SK-N-SH (cell line): Measurements from ENCODE around the gene STC2. TPM values are rescaled to one million over a fixed set of nuclear protein-coding genes. Genes with fewer than 3 reads are reported as not detected.

ENCODE experiments used
- CTCF ChIA-PET: fragments of 300-600, 350-600 bp; formaldehyde crosslinking; extraction: SDS; loops from one replicate; lab custom pipeline; 2021; lab: Yijun Ruan, JAX
- POLR2A ChIA-PET: fragments of 350-600 bp; sonication (Branson Sonifier 250); formaldehyde crosslinking; extraction: SDS; loops from one replicate; lab custom pipeline; 2020; ENCODE audit warnings: antibody characterized with exemption, inconsistent platforms; lab: Yijun Ruan, JAX
- DNase-seq: peaks from one replicate; pipeline ENCODE4 v3.0.0; 2012
- H2AFZ ChIP-seq: fragments of 200-600 bp; sonication (generic); 2 replicates; pipeline ENCODE4 v1.8.1; 2016; ENCODE audit warnings: antibody characterized with exemption, mild to moderate bottlenecking, low read depth
- H3F3A ChIP-seq: fragments of 200-600 bp; sonication (generic); replicated peaks from 2 replicates; pipeline ENCODE3; 2016; ENCODE audit warnings: antibody characterized with exemption, mild to moderate bottlenecking; ENCODE audit not compliant: insufficient read depth
- H3K27ac ChIP-seq, 2 experiments: fragments of 200-500 bp in 1 of 2; fragments of 200-600 bp in 1 of 2; sonication (Bioruptor generic) in 1 of 2; sonication (generic), shearing (Covaris generic) in 1 of 2; 2 replicates each; pipeline versions ENCODE4 v1.5.1 to v1.6.1; 2014 to 2016; ENCODE audit warnings: low read depth in 2 of 2, inconsistent platforms in 1 of 2, low read length in 1 of 2, mild to moderate bottlenecking in 1 of 2, mixed read lengths in 1 of 2
- H3K27me3 ChIP-seq: fragments of 200-600 bp; sonication (generic), shearing (Covaris generic); 2 replicates; pipeline ENCODE4 v1.6.1; 2016; ENCODE audit warnings: mixed run types; ENCODE audit not compliant: insufficient read depth
- H3K36me3 ChIP-seq, 2 experiments: fragments of 200-500 bp in 1 of 2; fragments of 200-600 bp in 1 of 2; sonication (Bioruptor generic) in 1 of 2; sonication (generic) in 1 of 2; replicated peaks in 1 of 2; 2 replicates each; pipeline versions ENCODE3 to v1.5.1; 2014 to 2016; ENCODE audit warnings: low read length in 1 of 2, mild to moderate bottlenecking in 1 of 2; ENCODE audit not compliant: insufficient read depth in 2 of 2, control insufficient read depth in 1 of 2
- H3K4me1 ChIP-seq, 2 experiments: fragments of 200-500 bp in 1 of 2; fragments of 200-600 bp in 1 of 2; sonication (Bioruptor generic) in 1 of 2; sonication (generic), shearing (Covaris generic) in 1 of 2; 2 replicates each; pipeline versions ENCODE4 v1.5.1 to v1.6.1; 2014 to 2016; ENCODE audit warnings: low read depth in 1 of 2, low read length in 1 of 2, mixed run types in 1 of 2; ENCODE audit not compliant: insufficient read depth in 2 of 2, control insufficient read depth in 1 of 2
- H3K4me2 ChIP-seq: fragments of 200-600 bp; sonication (generic), shearing (Covaris generic); 2 replicates; pipeline ENCODE4 v1.6.1; 2017; ENCODE audit warnings: mixed run types
- H3K4me3 ChIP-seq, 2 experiments: fragments of 200-500 bp in 1 of 2; fragments of 200-600 bp in 1 of 2; sonication (Bioruptor generic) in 1 of 2; sonication (generic), shearing (Covaris generic) in 1 of 2; 2 replicates each; pipeline versions ENCODE4 v1.5.1 to v1.8.1; 2014 to 2016; ENCODE audit warnings: low read depth in 2 of 2, inconsistent platforms in 1 of 2, low read length in 1 of 2, mild to moderate bottlenecking in 1 of 2, mixed read lengths in 1 of 2, moderate library complexity in 1 of 2
- H3K79me2 ChIP-seq: fragments of 200-600 bp; sonication (generic); 2 replicates; pipeline ENCODE4 v1.8.1; 2017; ENCODE audit warnings: mild to moderate bottlenecking; ENCODE audit not compliant: insufficient read depth
- H3K9ac ChIP-seq: fragments of 200-600 bp; sonication (generic); 2 replicates; pipeline ENCODE4 v1.6.1; 2017; ENCODE audit warnings: mixed run types
- H3K9me2 ChIP-seq: fragments of 200-600 bp; sonication (generic); 2 replicates; pipeline ENCODE4 v1.6.1; 2017; ENCODE audit warnings: mixed run types
- H3K9me3 ChIP-seq: fragments of 200-600 bp; sonication (generic); 2 replicates; pipeline ENCODE4 v1.6.1; 2017; ENCODE audit warnings: mixed run types, mild to moderate bottlenecking, moderate library complexity
- H4K20me1 ChIP-seq: fragments of 200-600 bp; sonication (generic); 2 replicates; pipeline ENCODE4 v1.6.1; 2017; ENCODE audit warnings: mild to moderate bottlenecking, mixed run types; ENCODE audit not compliant: insufficient read depth
- ELF1 ChIP-seq: IDR thresholded peaks from 2 replicates; pipeline ENCODE4 v1.4.0; 2012
- EP300 ChIP-seq, 2 experiments: IDR thresholded peaks; 2 replicates each; pipeline versions ENCODE4 v1.4.0 to v1.6.1; 2012; ENCODE audit warnings: borderline replicate concordance in 1 of 2, low read depth in 1 of 2, low read length in 1 of 2
- EZH2phosphoT487 ChIP-seq: fragments of 200-600 bp; sonication (generic); IDR thresholded peaks from 2 replicates; pipeline ENCODE4 v1.6.1; 2017; ENCODE audit warnings: low read depth, mixed run types, mild to moderate bottlenecking, antibody characterized with exemption, moderate library complexity, borderline replicate concordance
- FOXJ3 ChIP-seq: sonication (generic); formaldehyde crosslinking; IDR thresholded peaks from 2 replicates; pipeline ENCODE4 v1.5.1; 2020; ENCODE audit warnings: mild to moderate bottlenecking, missing genetic modification reagents
- FOXM1 ChIP-seq: IDR thresholded peaks from 2 replicates; pipeline ENCODE4 v1.4.0; 2012; ENCODE audit warnings: low read depth, mild to moderate bottlenecking
- GABPA ChIP-seq: IDR thresholded peaks from 2 replicates; pipeline ENCODE4 v1.4.0; 2012; ENCODE audit warnings: low read depth, mild to moderate bottlenecking
- GATA2 ChIP-seq: sonication (generic); formaldehyde crosslinking; IDR thresholded peaks from 2 replicates; pipeline ENCODE4 v1.5.0; 2020; ENCODE audit warnings: mild to moderate bottlenecking, missing genetic modification reagents
- MAX ChIP-seq: IDR thresholded peaks from 2 replicates; pipeline ENCODE4 v1.4.0; 2012; ENCODE audit warnings: low read depth
- NRF1 ChIP-seq: IDR thresholded peaks from 2 replicates; pipeline ENCODE4 v1.6.1; 2012; ENCODE audit warnings: low read depth, mild to moderate bottlenecking, low read length
- POLR2AphosphoS5 ChIP-seq: IDR thresholded peaks from 2 replicates; pipeline ENCODE4 v1.6.1; 2012; ENCODE audit warnings: low read depth, low read length
- RXRA ChIP-seq: IDR thresholded peaks from 2 replicates; pipeline ENCODE4 v1.4.0; 2012; ENCODE audit warnings: low read depth, mild to moderate bottlenecking, borderline replicate concordance
- SIN3A ChIP-seq: IDR thresholded peaks from 2 replicates; pipeline ENCODE4 v1.6.1; 2012; ENCODE audit warnings: low read depth, mild to moderate bottlenecking, low read length, moderate library complexity, borderline replicate concordance
- SMC3 ChIP-seq: IDR thresholded peaks from 2 replicates; pipeline ENCODE4 v1.6.1; 2012; ENCODE audit warnings: low read depth, low read length, improper control_type of control experiment
- TCF12 ChIP-seq: IDR thresholded peaks from 2 replicates; pipeline ENCODE4 v1.4.0; 2012
- YY1 ChIP-seq: IDR thresholded peaks from 2 replicates; pipeline ENCODE4 v1.4.0; 2012; ENCODE audit warnings: low read depth, mild to moderate bottlenecking
- WGBS: methylation state at CpG from one replicate; pipeline ENCODE4 v1.1.6; 2017; ENCODE audit warnings: low lambda C conversion rate; 5-methylcytosine and 5-hydroxymethylcytosine counted together
- polyA plus RNA-seq, 3 experiments: library from polyadenylated mRNA; depleted of rRNA; stranded (reverse); fragments of >200 nt; gene quantifications; 2 replicates each; pipeline ENCODE4 v1.2.3, GENCODE V29; 2012
- TF ChIP-seq, protein P1 (sequence below): IDR thresholded peaks from 2 replicates; pipeline ENCODE4 v1.4.0; 2012; ENCODE audit warnings: low read depth, borderline replicate concordance
- TF ChIP-seq, protein P2 (sequence below): fragments of 150-350 bp; IDR thresholded peaks from 2 replicates; pipeline ENCODE4 v1.6.1; 2017; ENCODE audit warnings: antibody characterized with exemption, low read length, low read depth, borderline replicate concordance

STC2 gene
- polyA plus RNA-seq, 1 of the 3 experiments (the other 2 are of a cell fraction), result 5.9 TPM

DNA sequence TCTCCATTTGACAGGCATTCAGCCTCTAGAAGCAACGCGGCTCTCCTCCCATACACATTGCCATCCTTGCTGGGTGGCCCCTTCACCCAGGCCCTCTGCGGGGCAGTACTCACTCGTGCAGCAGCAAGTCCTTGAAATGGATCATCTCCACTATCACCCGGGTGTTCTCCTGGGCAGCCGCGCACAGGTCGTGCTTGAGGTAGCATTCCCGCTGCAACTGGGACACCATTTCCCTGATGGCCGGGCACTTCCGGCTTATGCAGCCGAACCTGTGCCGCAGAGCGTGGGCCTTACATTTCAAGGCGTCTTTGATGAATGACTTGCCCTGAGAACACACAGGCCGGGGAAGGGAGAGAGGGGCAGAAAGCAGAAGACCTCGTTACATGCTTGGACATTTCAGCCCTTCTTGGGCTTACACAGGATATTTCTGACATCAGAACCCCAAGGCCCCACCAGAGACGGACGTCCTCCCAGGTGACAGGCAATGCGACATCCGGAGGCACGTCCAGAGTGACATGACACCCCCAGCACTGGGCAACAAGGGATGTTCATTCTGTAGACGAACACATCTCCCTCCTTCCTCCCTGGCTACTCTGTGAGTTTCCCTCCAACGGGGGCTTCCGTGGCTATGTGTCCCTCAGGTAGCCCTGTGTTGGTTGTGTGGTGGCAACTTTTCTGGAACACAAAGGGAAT is 5.0 kb downstream of the STC2 start:
- Histone ChIP-seq H3K4me3 (peak overlapping the region in 1 of 2 experiments; percentile 9; a peak in 1 of 4 replicates), H3K9me2 (no peaks in the 10 kb centered on the region), H3F3A (peaks cover 10% of the 10 kb centered on the region), H2AFZ (no peak overlapping the region), H3K9ac (no peak overlapping the region), H4K20me1 (no peaks in the 10 kb centered on the region), H3K4me1 (peaks cover 17 to 49% of the 10 kb centered on the region in 2 experiments; a peak in 3 of 4 replicates), H3K9me3 (no peaks in the 10 kb centered on the region), H3K4me2 (no peak overlapping the region; the same call in 1 of the 2 replicates), H3K27ac (peak overlapping the region; percentile 8 to 97; a peak in 3 of 4 replicates), H3K27me3 (no peaks in the 10 kb centered on the region), H3K36me3 (peaks cover 0 to 7% of the 10 kb centered on the region in 2 experiments), H3K79me2 (peaks cover 16% of the 10 kb centered on the region)
- ChIA-PET POLR2A (interaction anchor here (0.9 to 1.1 kb wide), 3 partner anchors 8 to 29 kb away, joined by 3 to 10 read pairs (median 4); no protein-coding TSS in a partner anchor), CTCF (interaction anchor here (0.6 to 2.6 kb wide), 2 partner anchors 30 to 44 kb away, joined by 3 to 17 read pairs; no protein-coding TSS in a partner anchor)
- no peak for DNase-seq
- 94% methylated on average over 18 of the region's 25 CpGs for WGBS
- TF ChIP-seq SIN3A, result no peak
- TF ChIP-seq, protein P1, sequence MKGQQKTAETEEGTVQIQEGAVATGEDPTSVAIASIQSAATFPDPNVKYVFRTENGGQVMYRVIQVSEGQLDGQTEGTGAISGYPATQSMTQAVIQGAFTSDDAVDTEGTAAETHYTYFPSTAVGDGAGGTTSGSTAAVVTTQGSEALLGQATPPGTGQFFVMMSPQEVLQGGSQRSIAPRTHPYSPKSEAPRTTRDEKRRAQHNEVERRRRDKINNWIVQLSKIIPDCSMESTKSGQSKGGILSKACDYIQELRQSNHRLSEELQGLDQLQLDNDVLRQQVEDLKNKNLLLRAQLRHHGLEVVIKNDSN, result no peak
- no peak for TF ChIP-seq GATA2 (CRISPR knock-in tag)

GRCh38 chr5:173321886-173322285 is 6.3 kb downstream of the STC2 start:
- ChIA-PET CTCF (interaction anchor here (0.6 to 2.9 kb wide), 6 partner anchors 9 to 1622 kb away, joined by 3 to 17 read pairs (median 6); no protein-coding TSS in a partner anchor), POLR2A (interaction anchor here (1.0 kb wide), 1 partner anchor 26 kb away, joined by 3 read pairs; no protein-coding TSS in a partner anchor)
- Histone ChIP-seq H3K27me3 (no peaks in the 10 kb centered on the region), H3K27ac (no peak overlapping the region), H3K36me3 (peaks cover 0 to 7% of the 10 kb centered on the region in 2 experiments), H3K79me2 (peaks cover 8% of the 10 kb centered on the region), H3K4me1 (peaks cover 17 to 39% of the 10 kb centered on the region in 2 experiments; a peak in 3 of 4 replicates), H3K4me3 (no peak overlapping the region), H4K20me1 (no peaks in the 10 kb centered on the region), H3K9me2 (no peaks in the 10 kb centered on the region), H3K9ac (no peak overlapping the region), H3F3A (peaks cover 13% of the 10 kb centered on the region), H3K4me2 (no peak overlapping the region), H2AFZ (no peak overlapping the region), H3K9me3 (no peaks in the 10 kb centered on the region)
- WGBS, result 92% methylated on average over 5 of the region's 5 CpGs
- DNase-seq, result no peak
- TF ChIP-seq FOXM1 (no peak), GABPA (no peak), MAX (no peak), SIN3A (no peak), SMC3 (no peak), GATA2 (CRISPR knock-in tag) (no peak), NRF1 (no peak), FOXJ3 (CRISPR knock-in tag) (no peak), EP300 (IDR thresholded peaks at IDR 0.05; ENCODE audit: borderline replicate concordance in 1 of 2, low read depth in 1 of 2, low read length in 1 of 2) (no peak), TCF12 (no peak), POLR2AphosphoS5 (no peak), EZH2phosphoT487 (no peak), RXRA (no peak), ELF1 (no peak), YY1 (no peak)
- TF ChIP-seq, protein P1, result no peak
- TF ChIP-seq, protein P2, sequence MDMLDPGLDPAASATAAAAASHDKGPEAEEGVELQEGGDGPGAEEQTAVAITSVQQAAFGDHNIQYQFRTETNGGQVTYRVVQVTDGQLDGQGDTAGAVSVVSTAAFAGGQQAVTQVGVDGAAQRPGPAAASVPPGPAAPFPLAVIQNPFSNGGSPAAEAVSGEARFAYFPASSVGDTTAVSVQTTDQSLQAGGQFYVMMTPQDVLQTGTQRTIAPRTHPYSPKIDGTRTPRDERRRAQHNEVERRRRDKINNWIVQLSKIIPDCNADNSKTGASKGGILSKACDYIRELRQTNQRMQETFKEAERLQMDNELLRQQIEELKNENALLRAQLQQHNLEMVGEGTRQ, result no peak
